ENCODE results near the gene NGF. TPM values are rescaled to one million over a fixed set of nuclear protein-coding genes. Genes with fewer than 3 reads are reported as not detected.
"Not testable (repeated sequence)": the region's sequence is repeated elsewhere in the genome, so short reads cannot be mapped to it uniquely, and the experiment has no call there.

NGF gene
- total RNA-seq, 2 donors from 2014 or later = 1.1 to 1.4 TPM

DNA sequence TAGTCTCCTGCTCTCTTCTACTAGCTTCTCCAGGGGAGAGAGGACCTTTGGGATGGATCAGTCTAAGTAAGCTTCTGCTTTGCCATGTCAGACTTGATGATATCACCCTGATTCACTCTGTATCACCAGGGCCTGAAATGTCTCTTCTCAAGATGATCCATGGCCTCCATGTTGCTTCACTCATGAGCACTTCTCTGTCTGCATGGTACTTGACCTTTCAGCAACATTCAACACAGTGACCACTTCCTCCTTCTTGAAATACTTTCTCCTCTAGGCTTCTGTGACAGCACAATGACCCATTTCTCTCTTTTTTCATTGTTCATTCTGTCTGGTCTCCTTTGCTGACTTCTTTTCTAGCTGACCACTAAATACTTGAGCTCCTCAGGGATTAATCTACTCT, 35.3 kb upstream of the NGF start:
- TF ChIP-seq POLR2A (IDR thresholded peaks at IDR 0.05) = no peak
- TF ChIP-seq, protein P1, sequence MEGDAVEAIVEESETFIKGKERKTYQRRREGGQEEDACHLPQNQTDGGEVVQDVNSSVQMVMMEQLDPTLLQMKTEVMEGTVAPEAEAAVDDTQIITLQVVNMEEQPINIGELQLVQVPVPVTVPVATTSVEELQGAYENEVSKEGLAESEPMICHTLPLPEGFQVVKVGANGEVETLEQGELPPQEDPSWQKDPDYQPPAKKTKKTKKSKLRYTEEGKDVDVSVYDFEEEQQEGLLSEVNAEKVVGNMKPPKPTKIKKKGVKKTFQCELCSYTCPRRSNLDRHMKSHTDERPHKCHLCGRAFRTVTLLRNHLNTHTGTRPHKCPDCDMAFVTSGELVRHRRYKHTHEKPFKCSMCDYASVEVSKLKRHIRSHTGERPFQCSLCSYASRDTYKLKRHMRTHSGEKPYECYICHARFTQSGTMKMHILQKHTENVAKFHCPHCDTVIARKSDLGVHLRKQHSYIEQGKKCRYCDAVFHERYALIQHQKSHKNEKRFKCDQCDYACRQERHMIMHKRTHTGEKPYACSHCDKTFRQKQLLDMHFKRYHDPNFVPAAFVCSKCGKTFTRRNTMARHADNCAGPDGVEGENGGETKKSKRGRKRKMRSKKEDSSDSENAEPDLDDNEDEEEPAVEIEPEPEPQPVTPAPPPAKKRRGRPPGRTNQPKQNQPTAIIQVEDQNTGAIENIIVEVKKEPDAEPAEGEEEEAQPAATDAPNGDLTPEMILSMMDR (IDR thresholded peaks at IDR 0.05) = no peak
- no peak for TF ChIP-seq POLR2AphosphoS5 (IDR thresholded peaks at IDR 0.05)
- H3K27ac ChIP-seq = no peak overlapping the region
- H3K4me1 ChIP-seq (replicated peaks) = no peaks in the 10 kb centered on the region
- DNase-seq (ENCODE audit: low spot score) = no peak
- intact Hi-C loops (cut with DNase I) = loop anchor here (10.0 kb wide), 1 partner anchor 969 kb away; no protein-coding TSS in a partner anchor
- H3K27me3 ChIP-seq (replicated peaks; ENCODE audit: insufficient read depth) = no peaks in the 10 kb centered on the region
- no peaks in the 10 kb centered on the region for H3K9me3 ChIP-seq
- H3K36me3 ChIP-seq = no peaks in the 10 kb centered on the region
- no peak overlapping the region for H3K4me3 ChIP-seq

DNA sequence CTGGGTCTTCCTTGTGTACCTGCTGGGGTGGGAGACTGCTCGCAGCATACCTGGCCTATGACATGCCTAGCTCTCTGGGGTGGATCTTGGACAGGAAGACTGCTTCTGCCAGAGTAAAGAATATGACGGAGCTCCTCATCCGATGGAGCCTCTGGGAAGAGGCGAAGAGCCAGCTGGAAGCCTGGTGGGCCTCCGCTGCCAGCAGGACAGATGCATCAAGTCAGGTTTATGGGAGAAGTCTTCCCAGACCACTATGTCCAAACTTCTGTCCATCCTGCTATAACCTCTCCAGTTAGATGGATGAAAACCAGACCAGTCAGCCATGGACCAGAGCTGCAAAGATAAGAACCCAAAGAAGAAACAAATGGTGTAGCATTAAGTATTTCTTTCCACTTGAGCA, 27.7 kb upstream of the NGF start:
- DNase-seq (ENCODE audit: low spot score) = no peak
- TF ChIP-seq POLR2AphosphoS5 (IDR thresholded peaks at IDR 0.05) = no peak
- TF ChIP-seq POLR2A (IDR thresholded peaks at IDR 0.05) = no peak
- Histone ChIP-seq H3K9me3 (no peaks in the 10 kb centered on the region), H3K36me3 (no peaks in the 10 kb centered on the region), H3K27ac (no peak overlapping the region), H3K27me3 (replicated peaks; ENCODE audit: insufficient read depth) (no peaks in the 10 kb centered on the region), H3K4me3 (no peak overlapping the region), H3K4me1 (replicated peaks) (no peaks in the 10 kb centered on the region)
- WGBS = 59% methylated on average over 5 of the region's 5 CpGs
- intact Hi-C loops (cut with DNase I) = loop anchor here (10.0 kb wide), 1 partner anchor 181 kb away; no protein-coding TSS in a partner anchor

DNA sequence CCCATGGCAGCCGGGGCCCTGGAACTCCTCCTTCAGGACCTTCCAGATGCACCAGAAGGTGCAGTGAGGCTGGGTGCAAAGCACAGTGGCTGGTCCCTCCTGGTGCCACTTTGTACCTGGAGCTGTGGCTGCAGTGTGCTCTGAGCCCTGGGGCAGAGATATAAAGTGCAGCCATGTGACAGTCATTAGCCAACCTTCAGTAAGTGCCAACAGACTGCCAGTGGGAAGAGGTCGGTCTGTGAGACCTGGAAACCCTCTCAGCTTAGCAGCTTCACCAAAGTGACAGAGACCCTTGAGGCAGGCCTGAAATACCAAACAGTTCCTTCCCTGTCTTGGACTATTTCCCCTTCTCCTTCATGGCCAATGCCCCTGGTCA, 26.7 kb upstream of the NGF start:
- Histone ChIP-seq H3K4me1 (replicated peaks) (no peaks in the 10 kb centered on the region), H3K9me3 (no peaks in the 10 kb centered on the region), H3K27me3 (replicated peaks; ENCODE audit: insufficient read depth) (no peaks in the 10 kb centered on the region), H3K27ac (no peak overlapping the region), H3K36me3 (no peaks in the 10 kb centered on the region), H3K4me3 (no peak overlapping the region)
- TF ChIP-seq, protein P1 (IDR thresholded peaks at IDR 0.05) = no peak
- TF ChIP-seq POLR2AphosphoS5 (IDR thresholded peaks at IDR 0.05) (no peak), POLR2A (IDR thresholded peaks at IDR 0.05) (no peak)
- intact Hi-C loops (cut with DNase I) = loop anchor here (10.0 kb wide), 1 partner anchor 180 kb away; no protein-coding TSS in a partner anchor
- WGBS = 61% methylated on average over 2 of the region's 2 CpGs
- no peak for DNase-seq (ENCODE audit: low spot score)

DNA sequence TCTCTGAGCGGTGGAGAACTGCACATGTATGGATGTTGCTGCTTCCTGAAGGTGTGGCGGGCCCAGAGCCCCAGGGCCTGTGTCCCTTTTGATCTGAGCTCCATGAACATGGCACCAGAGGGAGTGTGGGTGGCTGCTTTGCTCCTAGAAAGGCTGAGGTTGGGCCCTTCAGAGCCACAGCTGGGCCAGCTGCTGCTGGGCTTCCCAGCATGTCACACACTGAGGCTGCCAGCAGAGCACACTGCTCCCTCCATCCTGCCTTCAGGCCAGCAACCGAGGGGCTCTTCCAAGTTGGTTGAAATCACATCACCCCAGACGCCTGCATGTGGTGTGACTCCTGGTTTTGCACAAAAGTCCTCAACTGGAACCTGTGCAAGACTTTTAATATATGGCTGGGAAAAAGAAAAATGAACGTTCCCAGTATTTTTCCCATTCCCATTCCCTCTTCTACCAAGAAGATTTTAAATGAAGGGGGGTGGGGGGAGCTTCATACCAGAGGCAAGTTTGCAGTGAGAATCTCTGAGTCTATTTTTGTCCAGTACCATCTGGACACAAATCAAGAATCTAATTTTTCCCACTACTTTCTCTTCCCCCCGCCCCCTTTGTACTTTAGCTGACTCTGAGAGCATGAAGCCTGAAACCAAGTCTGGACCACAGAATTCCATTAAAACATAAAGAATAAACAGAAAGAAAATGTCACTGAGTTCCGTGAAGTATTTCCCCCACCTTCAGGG, 26.2 kb upstream of the NGF start:
- no peak overlapping the region for H3K27ac ChIP-seq
- no peaks in the 10 kb centered on the region for H3K4me1 ChIP-seq (replicated peaks)
- no peaks in the 10 kb centered on the region for H3K36me3 ChIP-seq
- no peak overlapping the region for H3K4me3 ChIP-seq
- WGBS = 75% methylated on average over 7 of the region's 7 CpGs
- DNase-seq (ENCODE audit: low spot score) = no peak
- no peaks in the 10 kb centered on the region for H3K9me3 ChIP-seq
- TF ChIP-seq POLR2AphosphoS5 (IDR thresholded peaks at IDR 0.05) = no peak
- TF ChIP-seq, protein P1 (IDR thresholded peaks at IDR 0.05) = no peak
- no peak for TF ChIP-seq POLR2A (IDR thresholded peaks at IDR 0.05)
- intact Hi-C loops (cut with DNase I) = loop anchor here (10.0 kb wide), 1 partner anchor 179 kb away; no protein-coding TSS in a partner anchor
- H3K27me3 ChIP-seq (replicated peaks; ENCODE audit: insufficient read depth) = no peaks in the 10 kb centered on the region

DNA sequence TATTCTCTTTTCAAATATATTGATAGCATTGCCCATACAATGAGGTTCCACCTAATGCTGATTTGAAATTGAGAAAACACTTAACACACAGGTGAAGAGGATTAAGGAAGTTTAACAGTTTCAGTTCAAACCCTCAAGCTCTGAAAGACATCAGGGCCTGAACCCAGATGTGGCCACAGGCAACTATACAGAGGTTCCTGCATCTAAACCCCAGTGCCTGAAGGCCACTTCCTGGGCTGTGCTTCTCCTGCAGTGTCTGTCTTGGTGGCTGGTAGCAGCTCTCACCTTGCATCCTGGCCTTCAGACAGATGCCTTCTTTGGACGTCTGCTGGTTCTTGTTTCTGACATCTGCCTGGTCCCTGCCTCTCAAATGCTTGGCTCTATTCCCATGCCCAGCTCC, 25.1 kb upstream of the NGF start:
- H3K4me3 ChIP-seq = no peak overlapping the region
- intact Hi-C loops (cut with DNase I) = loop anchor here (10.0 kb wide), 1 partner anchor 178 kb away; no protein-coding TSS in a partner anchor
- TF ChIP-seq, protein P1 (IDR thresholded peaks at IDR 0.05) = no peak
- TF ChIP-seq POLR2AphosphoS5 (IDR thresholded peaks at IDR 0.05) (no peak), POLR2A (IDR thresholded peaks at IDR 0.05) (no peak)
- no peaks in the 10 kb centered on the region for H3K4me1 ChIP-seq (replicated peaks)
- 77% methylated on average over 1 of the region's 1 CpG for WGBS
- no peaks in the 10 kb centered on the region for H3K9me3 ChIP-seq
- no peaks in the 10 kb centered on the region for H3K36me3 ChIP-seq
- no peaks in the 10 kb centered on the region for H3K27me3 ChIP-seq (replicated peaks; ENCODE audit: insufficient read depth)
- DNase-seq (ENCODE audit: low spot score) = no peak
- H3K27ac ChIP-seq = no peak overlapping the region

DNA sequence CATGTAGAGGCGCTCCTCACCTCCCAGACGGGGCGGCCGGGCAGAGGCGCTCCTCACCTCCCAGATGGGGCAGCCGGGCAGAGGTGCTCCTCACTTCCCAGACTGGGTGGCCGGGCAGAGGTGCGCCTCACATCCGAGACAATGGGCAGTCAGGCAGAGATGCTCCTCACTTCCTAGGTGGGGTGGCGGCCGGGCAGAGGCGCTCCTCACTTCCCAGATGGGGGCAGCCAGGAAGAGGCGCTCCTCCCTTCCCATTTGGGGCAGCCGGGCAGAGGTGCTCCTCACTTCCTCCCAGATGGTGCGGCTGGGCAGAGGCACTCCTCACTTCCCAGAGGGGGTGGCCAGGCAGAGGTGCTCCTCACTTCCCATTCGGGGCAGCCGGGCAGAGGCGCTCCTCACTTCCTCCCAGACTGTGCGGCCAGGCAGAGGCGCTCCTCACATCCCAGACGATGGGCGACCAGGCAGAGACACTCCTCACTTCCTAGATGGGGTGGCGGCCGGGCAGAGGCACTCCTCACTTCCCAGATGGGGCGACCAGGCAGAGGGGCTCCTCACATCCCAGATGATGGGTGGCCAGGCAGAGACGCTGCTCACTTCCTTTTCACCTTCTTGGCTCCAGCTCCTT, 22.6 kb upstream of the NGF start:
- intact Hi-C loops (cut with DNase I) = loop anchor here (10.0 kb wide), 1 partner anchor 176 kb away; no protein-coding TSS in a partner anchor
- not testable (repeated sequence) for DNase-seq (ENCODE audit: low spot score)

DNA sequence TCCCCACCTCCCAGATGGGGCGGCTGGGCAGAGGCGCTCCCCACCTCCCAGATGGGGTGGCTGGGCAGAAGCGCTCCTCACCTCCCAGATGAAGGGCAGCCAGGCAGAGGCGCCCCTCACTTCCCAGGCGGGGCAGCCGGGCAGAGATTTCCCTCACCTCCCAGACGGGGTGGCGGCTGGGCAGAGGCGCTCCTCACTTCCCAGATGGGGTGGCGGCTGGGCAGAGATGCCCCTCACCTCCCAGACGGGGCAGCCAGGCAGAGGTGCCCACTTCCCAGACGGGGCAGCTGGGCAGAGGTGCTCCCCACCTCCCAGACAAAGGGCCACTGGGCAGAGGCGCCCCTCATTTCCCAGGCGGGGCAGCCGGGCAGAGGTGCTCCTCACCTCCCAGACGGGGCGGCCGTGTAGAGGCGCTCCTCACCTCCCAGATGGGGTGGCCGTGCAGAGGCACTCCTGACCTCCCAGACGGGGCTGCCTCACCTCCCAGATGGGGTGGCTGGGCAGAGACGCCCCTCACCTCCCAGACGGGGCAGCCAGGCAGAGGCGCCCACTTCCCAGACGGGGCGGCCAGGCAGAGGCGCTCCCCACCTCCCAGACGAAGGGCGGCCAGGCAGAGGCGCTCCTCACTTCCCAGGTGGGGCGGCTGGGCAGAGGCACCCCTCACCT, 21.9 kb upstream of the NGF start:
- intact Hi-C loops (cut with DNase I) = loop anchor here (10.0 kb wide), 1 partner anchor 175 kb away; no protein-coding TSS in a partner anchor
- not testable (repeated sequence) for H3K27me3 ChIP-seq (replicated peaks; ENCODE audit: insufficient read depth); H3K9me3 ChIP-seq; H3K4me3 ChIP-seq; DNase-seq (ENCODE audit: low spot score); H3K4me1 ChIP-seq (replicated peaks); H3K36me3 ChIP-seq; H3K27ac ChIP-seq
- WGBS = 88% methylated on average over 31 of the region's 31 CpGs

More for the DNA sequence above, 22.6 kb upstream of the NGF start:
- not testable (repeated sequence) for H3K4me3 ChIP-seq; H3K9me3 ChIP-seq; H3K27me3 ChIP-seq (replicated peaks; ENCODE audit: insufficient read depth); H3K36me3 ChIP-seq; H3K27ac ChIP-seq; H3K4me1 ChIP-seq (replicated peaks)
- 92% methylated on average over 23 of the region's 26 CpGs for WGBS

Data from prostate gland (tissue), 2 donors.